ENCODE data around the gene CEMIP. TPM values are rescaled to one million over a fixed set of nuclear protein-coding genes. Genes with fewer than 3 reads are reported as not detected.
"Not testable (repeated sequence)": the region's sequence is repeated elsewhere in the genome, so short reads cannot be mapped to it uniquely, and the experiment has no call there.

CEMIP gene
- total RNA-seq, 2 donors from 2014 or later: 1.6 TPM; not detected in 1

DNA sequence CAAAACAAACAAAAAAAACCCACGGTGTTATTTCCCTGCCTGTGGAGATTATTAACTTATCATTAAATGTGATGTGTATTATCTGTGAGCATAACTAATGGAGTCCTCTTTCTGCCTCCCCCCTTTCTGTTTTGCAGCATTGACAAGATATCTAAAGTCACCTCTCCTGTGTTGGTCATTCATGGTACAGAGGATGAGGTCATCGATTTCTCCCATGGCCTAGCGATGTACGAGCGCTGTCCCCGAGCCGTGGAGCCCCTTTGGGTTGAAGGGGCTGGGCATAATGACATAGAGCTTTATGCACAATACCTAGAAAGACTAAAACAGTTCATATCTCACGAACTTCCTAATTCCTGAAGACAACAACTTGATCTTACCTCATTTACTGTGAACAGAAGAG lies 25.2 kb upstream of the CEMIP start:
- TF ChIP-seq, protein P1, sequence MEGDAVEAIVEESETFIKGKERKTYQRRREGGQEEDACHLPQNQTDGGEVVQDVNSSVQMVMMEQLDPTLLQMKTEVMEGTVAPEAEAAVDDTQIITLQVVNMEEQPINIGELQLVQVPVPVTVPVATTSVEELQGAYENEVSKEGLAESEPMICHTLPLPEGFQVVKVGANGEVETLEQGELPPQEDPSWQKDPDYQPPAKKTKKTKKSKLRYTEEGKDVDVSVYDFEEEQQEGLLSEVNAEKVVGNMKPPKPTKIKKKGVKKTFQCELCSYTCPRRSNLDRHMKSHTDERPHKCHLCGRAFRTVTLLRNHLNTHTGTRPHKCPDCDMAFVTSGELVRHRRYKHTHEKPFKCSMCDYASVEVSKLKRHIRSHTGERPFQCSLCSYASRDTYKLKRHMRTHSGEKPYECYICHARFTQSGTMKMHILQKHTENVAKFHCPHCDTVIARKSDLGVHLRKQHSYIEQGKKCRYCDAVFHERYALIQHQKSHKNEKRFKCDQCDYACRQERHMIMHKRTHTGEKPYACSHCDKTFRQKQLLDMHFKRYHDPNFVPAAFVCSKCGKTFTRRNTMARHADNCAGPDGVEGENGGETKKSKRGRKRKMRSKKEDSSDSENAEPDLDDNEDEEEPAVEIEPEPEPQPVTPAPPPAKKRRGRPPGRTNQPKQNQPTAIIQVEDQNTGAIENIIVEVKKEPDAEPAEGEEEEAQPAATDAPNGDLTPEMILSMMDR (IDR thresholded peaks at IDR 0.05): no peak
- TF ChIP-seq POLR2A (IDR thresholded peaks at IDR 0.05): no peak
- ATAC-seq: no peak
- H3K27ac ChIP-seq: no peak overlapping the region
- WGBS, 2 donors: 90 to 94% methylated on average over 8 of the region's 8 CpGs
- no peaks in the 10 kb centered on the region for H3K36me3 ChIP-seq (replicated peaks in 1 of 2; ENCODE audit: insufficient read depth in 1 of 2, low read depth in 2 of 2)
- H3K4me1 ChIP-seq: peaks cover 10% of the 10 kb centered on the region
- H3K9me3 ChIP-seq: no peaks in the 10 kb centered on the region
- H3K27me3 ChIP-seq: no peaks in the 10 kb centered on the region
- no peak overlapping the region for H3K4me3 ChIP-seq
- intact Hi-C loops (cut with DNase I): no loop called here
- no peak for DNase-seq

DNA sequence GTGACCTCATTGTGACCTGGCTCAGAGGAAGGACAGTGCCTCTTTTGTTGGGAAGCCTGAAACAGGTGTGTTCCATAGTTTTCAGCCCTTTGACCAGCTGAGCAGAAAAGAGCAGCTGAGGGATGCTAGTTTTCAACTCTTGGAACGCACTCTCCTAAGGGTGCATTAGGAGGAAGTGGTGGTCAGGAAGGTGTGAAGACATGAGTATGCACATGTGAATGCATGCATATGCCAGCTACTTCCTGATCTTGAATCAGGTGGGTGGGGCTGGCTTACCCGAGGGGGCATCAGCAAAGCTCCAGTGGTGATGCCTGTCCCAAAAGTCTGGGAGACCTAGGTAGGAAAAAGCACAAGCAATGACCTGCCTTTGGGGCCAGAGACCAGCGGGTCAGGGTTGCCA lies 23.3 kb upstream of the CEMIP start:
- H3K9me3 ChIP-seq: no peaks in the 10 kb centered on the region
- DNase-seq (no peak), ATAC-seq (no peak)
- intact Hi-C loops (cut with DNase I): no loop called here
- H3K27me3 ChIP-seq: no peaks in the 10 kb centered on the region
- H3K36me3 ChIP-seq (replicated peaks in 1 of 2; ENCODE audit: insufficient read depth in 1 of 2, low read depth in 2 of 2): no peaks in the 10 kb centered on the region
- no peak overlapping the region for H3K27ac ChIP-seq
- TF ChIP-seq, protein P1 (IDR thresholded peaks at IDR 0.05): no peak
- no peak for TF ChIP-seq POLR2A (IDR thresholded peaks at IDR 0.05)
- 77 to 84% methylated on average over 3 of the region's 3 CpGs for WGBS, 2 donors
- H3K4me3 ChIP-seq: no peak overlapping the region
- H3K4me1 ChIP-seq: peaks cover 10% of the 10 kb centered on the region

DNA sequence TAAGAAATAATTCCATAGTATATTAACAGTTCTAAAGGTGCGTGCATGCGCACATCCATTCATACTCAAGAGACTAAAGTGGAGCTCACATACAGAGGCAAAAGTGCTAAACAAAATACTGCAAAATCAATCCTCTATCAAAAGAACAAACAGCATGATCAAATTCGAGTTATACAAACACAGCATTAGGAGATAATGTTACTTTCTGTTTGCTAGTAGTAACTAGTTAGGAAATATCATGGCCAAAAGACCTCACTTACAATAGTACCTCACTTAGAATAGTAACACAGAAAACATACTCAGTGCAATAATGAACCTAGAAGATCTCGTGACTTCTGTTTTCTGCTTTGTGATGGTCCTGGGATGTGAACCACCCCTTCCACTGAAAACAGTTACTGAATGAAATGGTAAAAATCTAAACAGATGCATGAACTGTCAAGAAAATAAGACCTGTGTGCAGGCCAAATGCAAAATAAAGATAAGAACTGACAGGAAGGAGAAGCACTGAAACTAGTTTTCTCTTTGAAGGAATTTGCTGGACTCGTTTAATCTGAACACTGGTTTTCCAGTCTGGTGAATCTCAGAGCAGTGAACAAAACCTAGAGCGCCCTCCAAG lies 20.9 kb upstream of the CEMIP start:
- H3K4me3 ChIP-seq: no peak overlapping the region
- H3K9me3 ChIP-seq: no peaks in the 10 kb centered on the region
- peaks cover 10% of the 10 kb centered on the region for H3K4me1 ChIP-seq
- no peak for DNase-seq
- no peaks in the 10 kb centered on the region for H3K27me3 ChIP-seq
- no peak overlapping the region for H3K27ac ChIP-seq
- H3K36me3 ChIP-seq (replicated peaks in 1 of 2; ENCODE audit: insufficient read depth in 1 of 2, low read depth in 2 of 2): no peaks in the 10 kb centered on the region
- WGBS, 2 donors: 45 to 47% methylated on average over 6 of the region's 6 CpGs
- intact Hi-C loops (cut with DNase I): no loop called here
- ATAC-seq: no peak
- TF ChIP-seq POLR2A (IDR thresholded peaks at IDR 0.05): no peak
- TF ChIP-seq, protein P1 (IDR thresholded peaks at IDR 0.05): no peak

DNA sequence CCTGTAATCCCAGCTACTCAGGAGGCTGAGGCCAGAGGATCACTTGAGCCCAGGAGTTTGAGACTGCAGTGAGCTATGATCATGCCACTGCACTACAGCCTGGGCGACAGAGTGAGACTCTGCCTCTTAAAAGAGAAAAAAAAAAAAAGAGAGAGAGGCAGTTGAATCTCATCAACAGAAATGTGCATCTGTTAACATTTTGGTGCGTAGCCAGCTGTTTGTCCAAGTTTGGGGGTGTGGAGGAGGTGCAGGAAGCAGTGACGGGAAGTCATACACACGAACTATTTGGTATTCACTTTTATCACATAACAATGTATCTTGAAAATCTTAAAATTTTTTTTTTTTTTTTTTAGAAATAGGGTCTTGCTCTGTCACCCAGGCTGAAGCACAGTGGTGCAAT lies 18.2 kb upstream of the CEMIP start:
- peaks cover 10% of the 10 kb centered on the region for H3K4me1 ChIP-seq
- WGBS, 2 donors: 55 to 58% methylated on average over 4 of the region's 4 CpGs
- H3K9me3 ChIP-seq: no peaks in the 10 kb centered on the region
- ATAC-seq (no peak), DNase-seq (no peak)
- no peaks in the 10 kb centered on the region for H3K27me3 ChIP-seq
- TF ChIP-seq POLR2A (IDR thresholded peaks at IDR 0.05): no peak
- TF ChIP-seq, protein P1 (IDR thresholded peaks at IDR 0.05): no peak
- H3K27ac ChIP-seq: no peak overlapping the region
- intact Hi-C loops (cut with DNase I): no loop called here
- no peak overlapping the region for H3K4me3 ChIP-seq
- no peaks in the 10 kb centered on the region for H3K36me3 ChIP-seq (replicated peaks in 1 of 2; ENCODE audit: insufficient read depth in 1 of 2, low read depth in 2 of 2)

DNA sequence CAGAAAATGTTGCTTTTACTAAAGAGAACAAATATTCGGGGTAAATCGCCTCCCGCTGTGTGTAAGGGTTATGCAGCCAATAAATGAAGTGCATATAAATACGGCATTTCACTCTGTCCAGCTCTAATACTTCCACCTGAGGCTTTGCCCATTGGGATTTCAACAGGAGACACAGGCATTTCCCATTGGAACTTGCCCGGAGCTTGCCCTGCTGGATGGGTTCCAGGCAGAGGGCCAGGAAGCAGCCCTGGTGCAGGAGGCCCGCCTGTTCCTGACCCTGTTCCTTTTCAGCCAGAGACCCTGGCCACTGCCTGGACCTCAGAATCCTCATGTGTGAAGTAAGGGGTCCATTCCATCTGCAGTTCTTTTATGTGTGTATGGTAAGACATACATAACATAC lies 17.4 kb upstream of the CEMIP start:
- no peak for DNase-seq
- Histone ChIP-seq H3K36me3 (replicated peaks in 1 of 2; ENCODE audit: insufficient read depth in 1 of 2, low read depth in 2 of 2) (no peaks in the 10 kb centered on the region), H3K4me1 (peaks cover 10% of the 10 kb centered on the region), H3K27ac (no peak overlapping the region), H3K4me3 (no peak overlapping the region), H3K27me3 (no peaks in the 10 kb centered on the region), H3K9me3 (no peaks in the 10 kb centered on the region)
- TF ChIP-seq, protein P1 (IDR thresholded peaks at IDR 0.05): no peak
- no peak for TF ChIP-seq POLR2A (IDR thresholded peaks at IDR 0.05)
- no peak for ATAC-seq
- 92 to 96% methylated on average over 6 of the region's 6 CpGs for WGBS, 2 donors
- intact Hi-C loops (cut with DNase I): no loop called here

DNA sequence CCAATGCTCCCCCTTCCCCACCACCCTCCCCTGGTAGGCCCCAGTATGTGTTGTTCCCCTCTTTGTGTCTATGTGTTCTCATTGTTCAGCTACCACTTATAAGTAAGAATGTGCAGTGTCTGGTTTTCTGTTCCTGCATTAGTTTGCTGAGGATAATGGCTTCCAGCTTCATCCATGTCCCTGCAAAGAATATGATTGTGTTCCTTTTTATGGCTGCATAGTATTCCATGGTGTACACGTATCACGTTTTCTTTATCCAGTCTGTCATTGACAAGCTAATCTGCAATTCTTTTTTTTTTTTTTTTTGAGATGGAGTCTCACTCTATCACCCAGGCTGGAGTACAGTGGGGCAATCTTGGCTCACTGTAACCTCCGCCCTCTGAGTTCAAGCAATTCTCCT lies 15.9 kb upstream of the CEMIP start:
- H3K27me3 ChIP-seq; H3K27ac ChIP-seq; H3K4me3 ChIP-seq; intact Hi-C loops (cut with DNase I); DNase-seq; H3K9me3 ChIP-seq; ATAC-seq; H3K4me1 ChIP-seq; H3K36me3 ChIP-seq (replicated peaks in 1 of 2; ENCODE audit: insufficient read depth in 1 of 2, low read depth in 2 of 2): not testable (repeated sequence)
- 95 to 96% methylated on average over 3 of the region's 3 CpGs for WGBS, 2 donors
